H9 (cell line): Measurements from ENCODE around the gene CPT1A. TPM values are rescaled to one million over a fixed set of nuclear protein-coding genes. Genes with fewer than 3 reads are reported as not detected.

ENCODE experiments used
- DNase-seq: peaks from one replicate; pipeline ENCODE4 v3.0.0-alpha.2; 2017
- H2AFZ ChIP-seq: one replicate; pipeline ENCODE4 v1.6.1; 2013; ENCODE audit warnings: mild to moderate bottlenecking, low read length, control low read depth, moderate library complexity
- H2AK5ac ChIP-seq: 2 replicates; pipeline ENCODE4 v1.6.1; 2013; ENCODE audit warnings: low read length, control low read depth, mixed read lengths; ENCODE audit not compliant: insufficient read length
- H2BK120ac ChIP-seq: one replicate; pipeline ENCODE4 v1.6.1; 2013; ENCODE audit warnings: low read depth, mild to moderate bottlenecking, low read length, control low read depth, inconsistent platforms; ENCODE audit not compliant: poor library complexity, severe bottlenecking
- H2BK12ac ChIP-seq: 2 replicates; pipeline ENCODE4 v1.6.1; 2013; ENCODE audit warnings: low read length, control low read depth, mixed read lengths, low read depth; ENCODE audit not compliant: insufficient read length
- H2BK15ac ChIP-seq: 2 replicates; pipeline ENCODE4 v1.6.1; 2013; ENCODE audit warnings: low read depth, low read length, control low read depth
- H2BK20ac ChIP-seq: one replicate; pipeline ENCODE4 v1.6.1; 2013; ENCODE audit warnings: low read depth, mild to moderate bottlenecking, low read length, control low read depth, inconsistent platforms; ENCODE audit not compliant: poor library complexity, severe bottlenecking
- H2BK5ac ChIP-seq: 2 replicates; pipeline ENCODE4 v1.6.1; 2013; ENCODE audit warnings: low read length, control low read depth, mixed read lengths; ENCODE audit not compliant: insufficient read length
- H3K14ac ChIP-seq: 2 replicates; pipeline ENCODE4 v1.6.1; 2013; ENCODE audit warnings: low read length, control low read depth; ENCODE audit not compliant: insufficient read depth
- H3K18ac ChIP-seq: 2 replicates; pipeline ENCODE4 v1.6.1; 2013; ENCODE audit warnings: low read depth, mild to moderate bottlenecking, mixed read lengths, low read length, control low read depth; ENCODE audit not compliant: insufficient read length
- H3K23ac ChIP-seq: 2 replicates; pipeline ENCODE4 v1.6.1; 2013; ENCODE audit warnings: low read length, control low read depth, mixed read lengths, low read depth; ENCODE audit not compliant: insufficient read length
- H3K23me2 ChIP-seq: 2 replicates; pipeline ENCODE4 v1.6.1; 2013; ENCODE audit warnings: low read depth, mild to moderate bottlenecking, mixed read lengths, low read length, control low read depth; ENCODE audit not compliant: insufficient read length, poor library complexity, severe bottlenecking
- H3K27ac ChIP-seq: 2 replicates; pipeline ENCODE4 v1.5.1; 2013; ENCODE audit warnings: low read length, control low read depth, mixed read lengths, low read depth; ENCODE audit not compliant: insufficient read length
- H3K27me3 ChIP-seq: 2 replicates; pipeline ENCODE4 v1.6.1; 2013; ENCODE audit warnings: low read length, control low read depth, inconsistent platforms; ENCODE audit not compliant: insufficient read depth
- H3K4ac ChIP-seq: 2 replicates; pipeline ENCODE4 v1.6.1; 2013; ENCODE audit warnings: low read depth, mild to moderate bottlenecking, control low read depth, inconsistent platforms, low read length, moderate library complexity
- H3K4me1 ChIP-seq: 2 replicates; pipeline ENCODE4 v1.6.1; 2013; ENCODE audit warnings: low read length, control low read depth, inconsistent platforms; ENCODE audit not compliant: insufficient read depth
- H3K4me2 ChIP-seq: 2 replicates; pipeline ENCODE4 v1.6.1; 2013; ENCODE audit warnings: low read length, control low read depth, mixed read lengths; ENCODE audit not compliant: insufficient read length, insufficient read depth
- H3K56ac ChIP-seq: 2 replicates; pipeline ENCODE4 v1.6.1; 2013; ENCODE audit warnings: low read depth, mild to moderate bottlenecking, mixed read lengths, low read length, control low read depth; ENCODE audit not compliant: insufficient read length
- H3K79me1 ChIP-seq: 2 replicates; pipeline ENCODE4 v1.6.1; 2013; ENCODE audit warnings: low read depth, mild to moderate bottlenecking, moderate library complexity, low read length, control low read depth, inconsistent platforms; ENCODE audit not compliant: insufficient read depth, poor library complexity, severe bottlenecking
- H3K79me2 ChIP-seq: 2 replicates; pipeline ENCODE4 v1.6.1; 2013; ENCODE audit warnings: low read length, control low read depth, inconsistent platforms; ENCODE audit not compliant: insufficient read depth
- H3K9ac ChIP-seq: 2 replicates; pipeline ENCODE4 v1.6.1; 2013; ENCODE audit warnings: low read length, control low read depth, mixed read lengths; ENCODE audit not compliant: insufficient read length; ENCODE audit errors: extremely low read depth
- H3K9me3 ChIP-seq: one replicate; pipeline ENCODE4 v1.6.1; 2013; ENCODE audit warnings: low read depth, low read length, inconsistent platforms; ENCODE audit not compliant: control insufficient read depth
- H3T11ph ChIP-seq: one replicate; pipeline ENCODE4 v1.6.1; 2013; ENCODE audit warnings: mild to moderate bottlenecking, low read length, control low read depth, inconsistent platforms
- H4K20me1 ChIP-seq: one replicate; pipeline ENCODE4 v1.6.1; 2013; ENCODE audit not compliant: control insufficient read depth, insufficient read length, insufficient read depth
- H4K5ac ChIP-seq: 2 replicates; pipeline ENCODE4 v1.6.1; 2013; ENCODE audit warnings: low read depth, mild to moderate bottlenecking, mixed read lengths, low read length, control low read depth; ENCODE audit not compliant: insufficient read length
- H4K8ac ChIP-seq: replicated peaks from 2 replicates; pipeline ENCODE4 v1.6.1; 2013; ENCODE audit warnings: low read length, control low read depth, mixed read lengths, low read depth; ENCODE audit not compliant: insufficient read length
- H4K91ac ChIP-seq: 2 replicates; pipeline ENCODE4 v1.6.1; 2013; ENCODE audit warnings: low read depth, mild to moderate bottlenecking, moderate library complexity, mixed read lengths, low read length, control low read depth; ENCODE audit not compliant: insufficient read length
- H3K27ac Mint-ChIP-seq, 3 experiments: 2 replicates in 2 of 3; 3 replicates in 1 of 3; pipeline ENCODE4 v1.8.0; 2020 to 2021; ENCODE audit warnings: mixed read lengths in 3 of 3, mild to moderate bottlenecking in 1 of 3, moderate library complexity in 1 of 3
- H3K27me3 Mint-ChIP-seq: 2 replicates; pipeline ENCODE4 v1.8.0; 2021; ENCODE audit warnings: low read depth, mild to moderate bottlenecking, moderate library complexity, mixed read lengths
- H3K36me3 Mint-ChIP-seq, 3 experiments: 2 replicates in 2 of 3; 3 replicates in 1 of 3; pipeline ENCODE4 v1.8.0; 2020 to 2021; ENCODE audit warnings: low read depth in 3 of 3, mixed read lengths in 3 of 3; ENCODE audit not compliant: insufficient read depth in 1 of 3
- H3K4me1 Mint-ChIP-seq, 2 experiments: 2 replicates each; pipeline ENCODE4 v1.8.0; 2020; ENCODE audit warnings: mixed read lengths in 2 of 2
- H3K4me3 Mint-ChIP-seq, 2 experiments: 2 replicates in 1 of 2; 3 replicates in 1 of 2; pipeline ENCODE4 v1.8.0; 2020 to 2021; ENCODE audit warnings: mild to moderate bottlenecking in 2 of 2, mixed read lengths in 2 of 2, moderate library complexity in 1 of 2
- H3K9me3 Mint-ChIP-seq, 2 experiments: 2 replicates in 1 of 2; 3 replicates in 1 of 2; pipeline ENCODE4 v1.8.0; 2020; ENCODE audit warnings: mild to moderate bottlenecking in 2 of 2, mixed read lengths in 2 of 2, moderate library complexity in 1 of 2
- WGBS: extraction: QIAGEN DNeasy Blood & Tissue Kit; methylation state at CpG from one replicate; pipeline ENCODE4 v1.1.7; 2013; ENCODE audit warnings: missing lambda C conversion rate, low lambda C conversion rate, mixed read lengths; ENCODE audit not compliant: insufficient read length; ENCODE audit errors: extremely low coverage; 5-methylcytosine and 5-hydroxymethylcytosine counted together
- total RNA-seq: library from RNA; stranded (reverse); gene quantifications from 2 replicates; pipeline ENCODE4 v1.2.1, GENCODE V29; 2021
- TF ChIP-seq, protein P1 (sequence below): fragments of 200-600 bp; sonication (generic); conservative IDR thresholded peaks from 3 replicates; pipeline ENCODE4 v1.8.0; 2021; ENCODE audit warnings: antibody characterized with exemption, mild to moderate bottlenecking

CPT1A gene
- total RNA-seq, 1 experiment from 2014 or later = 7.5 TPM

DNA sequence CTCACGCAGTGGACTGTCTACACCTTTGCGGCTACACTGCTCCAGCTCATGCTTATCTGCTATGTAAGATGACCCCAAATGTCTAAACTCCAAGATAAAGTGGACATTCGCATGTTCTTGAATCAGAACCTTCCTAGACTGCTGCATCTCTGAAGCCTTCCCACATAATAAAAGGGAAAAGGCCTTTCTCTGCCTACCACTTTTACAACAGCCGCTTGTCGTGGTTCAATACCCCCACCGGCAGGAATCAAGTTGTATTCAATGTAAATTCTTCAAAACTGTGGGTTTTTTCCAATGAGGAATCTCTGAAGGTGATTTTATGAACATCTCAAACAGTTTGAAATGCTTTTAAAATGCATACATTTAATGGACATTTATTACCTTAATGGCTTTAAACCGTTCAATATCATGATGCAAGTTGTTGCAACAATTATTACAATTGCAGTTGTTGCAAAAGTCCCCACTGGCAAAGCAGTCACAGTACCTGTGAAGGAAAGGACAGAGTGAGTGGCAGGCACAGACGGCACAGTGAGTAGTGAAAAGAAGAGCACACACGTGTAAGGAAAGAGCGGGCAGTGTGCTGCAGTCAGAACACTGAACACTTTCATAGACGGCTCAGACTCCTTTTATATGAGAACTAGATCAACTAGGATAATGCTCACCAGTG is 126.1 kb downstream of the CPT1A start:
- no CpG with 5 or more reads among the region's 11 CpGs for WGBS
- Histone ChIP-seq H4K8ac (no peak overlapping the region), H3K18ac (no peak overlapping the region), H3K27ac (no peak overlapping the region), H3K23ac (no peak overlapping the region), H3K23me2 (no peaks in the 10 kb centered on the region), H3K9me3 (no peaks in the 10 kb centered on the region), H2AK5ac (no peak overlapping the region), H3K56ac (no peak overlapping the region), H3K79me1 (no peaks in the 10 kb centered on the region), H3K9ac (no peak overlapping the region), H2BK120ac (no peak overlapping the region), H2AFZ (no peak overlapping the region), H2BK12ac (no peak overlapping the region), H3K4ac (no peak overlapping the region), H3K4me2 (no peak overlapping the region), H2BK15ac (no peak overlapping the region), H2BK5ac (no peak overlapping the region), H3K14ac (no peak overlapping the region), H4K5ac (no peak overlapping the region), H3K27me3 (no peaks in the 10 kb centered on the region), H3K4me1 (no peaks in the 10 kb centered on the region), H2BK20ac (no peak overlapping the region), H3K79me2 (no peaks in the 10 kb centered on the region), H4K91ac (no peak overlapping the region), H4K20me1 (no peaks in the 10 kb centered on the region), H3T11ph (no peak overlapping the region)
- TF ChIP-seq, protein P1, sequence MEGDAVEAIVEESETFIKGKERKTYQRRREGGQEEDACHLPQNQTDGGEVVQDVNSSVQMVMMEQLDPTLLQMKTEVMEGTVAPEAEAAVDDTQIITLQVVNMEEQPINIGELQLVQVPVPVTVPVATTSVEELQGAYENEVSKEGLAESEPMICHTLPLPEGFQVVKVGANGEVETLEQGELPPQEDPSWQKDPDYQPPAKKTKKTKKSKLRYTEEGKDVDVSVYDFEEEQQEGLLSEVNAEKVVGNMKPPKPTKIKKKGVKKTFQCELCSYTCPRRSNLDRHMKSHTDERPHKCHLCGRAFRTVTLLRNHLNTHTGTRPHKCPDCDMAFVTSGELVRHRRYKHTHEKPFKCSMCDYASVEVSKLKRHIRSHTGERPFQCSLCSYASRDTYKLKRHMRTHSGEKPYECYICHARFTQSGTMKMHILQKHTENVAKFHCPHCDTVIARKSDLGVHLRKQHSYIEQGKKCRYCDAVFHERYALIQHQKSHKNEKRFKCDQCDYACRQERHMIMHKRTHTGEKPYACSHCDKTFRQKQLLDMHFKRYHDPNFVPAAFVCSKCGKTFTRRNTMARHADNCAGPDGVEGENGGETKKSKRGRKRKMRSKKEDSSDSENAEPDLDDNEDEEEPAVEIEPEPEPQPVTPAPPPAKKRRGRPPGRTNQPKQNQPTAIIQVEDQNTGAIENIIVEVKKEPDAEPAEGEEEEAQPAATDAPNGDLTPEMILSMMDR = no peak
- Mint-ChIP-seq H3K27me3 (no peaks in the 10 kb centered on the region; the same call in 1 of the 2 replicates), H3K27ac (no peak overlapping the region), H3K9me3 (peaks cover 7 to 9% of the 10 kb centered on the region in 2 experiments), H3K4me1 (peaks cover 20% of the 10 kb centered on the region in 2 experiments), H3K4me3 (no peak overlapping the region), H3K36me3 (peaks cover 0 to 5% (median 3%) of the 10 kb centered on the region in 3 experiments; a peak in 3 of 7 replicates)
- DNase-seq = no peak
